H1 (cell line): ENCODE results near the gene GAS2L1. TPM values are rescaled to one million over a fixed set of nuclear protein-coding genes. Genes with fewer than 3 reads are reported as not detected.

Experiments used
- CTCF ChIA-PET: fragments of 300-600 bp; sonication (Branson Sonifier 250); formaldehyde crosslinking; loops from one replicate; lab custom pipeline; 2021; ENCODE audit not compliant: partially characterized antibody; lab: Charles Lee
- POLR2A ChIA-PET: fragments of 300-600 bp; sonication (Branson Sonifier 250); formaldehyde crosslinking; loops from one replicate; lab custom pipeline; 2021; ENCODE audit warnings: inconsistent platforms; ENCODE audit not compliant: partially characterized antibody; lab: Charles Lee
- DNase-seq, 2 experiments: peaks; one replicate each; pipeline versions ENCODE4 v3.0.0 to v3.0.0-alpha.2; 2010 to 2022; ENCODE audit warnings: low spot score in 2 of 2, low read depth in 1 of 2, mixed read lengths in 1 of 2
- FAIRE-seq: peaks from 2 replicates; lab custom pipeline; 2011; peaks lifted over from hg19 to GRCh38; lab: Jason Lieb, UNC
- H2AFZ ChIP-seq: 2 replicates; pipeline ENCODE4 v1.8.1; 2012; ENCODE audit warnings: low read length, inconsistent platforms
- H2AK5ac ChIP-seq: 2 replicates; pipeline ENCODE4 v1.6.1; 2013; ENCODE audit warnings: low read depth, low read length
- H2BK120ac ChIP-seq: replicated peaks from 2 replicates; pipeline ENCODE3; 2013; ENCODE audit warnings: low read depth, low read length, inconsistent platforms
- H2BK12ac ChIP-seq: 2 replicates; pipeline ENCODE4 v1.6.1; 2013; ENCODE audit warnings: low read depth, low read length
- H2BK15ac ChIP-seq: 2 replicates; pipeline ENCODE4 v1.6.1; 2013; ENCODE audit warnings: low read length
- H2BK20ac ChIP-seq: 2 replicates; pipeline ENCODE4 v1.6.1; 2013; ENCODE audit warnings: low read length
- H2BK5ac ChIP-seq: 2 replicates; pipeline ENCODE4 v1.6.1; 2013; ENCODE audit warnings: low read depth, low read length
- H3K14ac ChIP-seq: 2 replicates; pipeline ENCODE4 v1.6.1; 2013; ENCODE audit warnings: inconsistent platforms; ENCODE audit not compliant: insufficient read length
- H3K18ac ChIP-seq: 2 replicates; pipeline ENCODE4 v1.6.1; 2013; ENCODE audit warnings: low read length; ENCODE audit errors: extremely low read depth
- H3K23ac ChIP-seq: 2 replicates; pipeline ENCODE4 v1.6.1; 2013; ENCODE audit warnings: inconsistent platforms; ENCODE audit not compliant: insufficient read length
- H3K23me2 ChIP-seq: 2 replicates; pipeline ENCODE4 v1.6.1; 2013; ENCODE audit warnings: low read depth, low read length
- H3K27ac ChIP-seq: 2 replicates; pipeline ENCODE4 v1.6.1; 2011; ENCODE audit warnings: low read depth, low read length, inconsistent platforms
- H3K27me3 ChIP-seq, 4 experiments: replicated peaks in 1 of 4; 1 replicate in 1 of 4; 2 replicates in 3 of 4; pipeline versions ENCODE4 v1.6.1 to v1.8.1; 2011 to 2013; ENCODE audit warnings: low read length in 3 of 4, mild to moderate bottlenecking in 3 of 4, inconsistent platforms in 2 of 4, mixed read lengths in 2 of 4, moderate library complexity in 1 of 4; ENCODE audit not compliant: control insufficient read depth in 3 of 4, insufficient read depth in 3 of 4; ENCODE audit errors: extremely low read depth in 1 of 4
- H3K36me3 ChIP-seq, 4 experiments: 2 replicates each; pipeline versions ENCODE4 v1.6.1 to v1.8.1; 2011 to 2013; ENCODE audit warnings: mild to moderate bottlenecking in 4 of 4, low read length in 3 of 4, moderate library complexity in 2 of 4, control low read depth in 1 of 4, inconsistent platforms in 1 of 4; ENCODE audit not compliant: insufficient read depth in 4 of 4, control insufficient read depth in 2 of 4
- H3K4ac ChIP-seq: replicated peaks from 2 replicates; pipeline ENCODE3; 2013; ENCODE audit warnings: low read length, low read depth, mixed read lengths, inconsistent platforms; ENCODE audit not compliant: insufficient read length
- H3K4me1 ChIP-seq, 4 experiments: replicated peaks in 1 of 4; 1 replicate in 1 of 4; 2 replicates in 3 of 4; pipeline versions ENCODE4 v1.6.1 to v1.8.1; 2011 to 2013; ENCODE audit warnings: low read length in 3 of 4, inconsistent platforms in 2 of 4, mixed read lengths in 1 of 4; ENCODE audit not compliant: insufficient read depth in 4 of 4, control insufficient read depth in 3 of 4
- H3K4me2 ChIP-seq, 2 experiments: 2 replicates each; pipeline versions ENCODE4 v1.6.1 to v1.8.1; 2011 to 2013; ENCODE audit warnings: low read depth in 2 of 2, low read length in 2 of 2, control low read depth in 1 of 2, inconsistent platforms in 1 of 2, mild to moderate bottlenecking in 1 of 2; ENCODE audit not compliant: insufficient read depth in 1 of 2
- H3K4me3 ChIP-seq, 4 experiments: fragments of 200-600, 300-600 bp in 1 of 4; sonication (generic), shearing (Covaris generic), sonication (Bioruptor Twin) in 1 of 4; 2 replicates each; pipeline versions ENCODE4 v1.5.1 to v1.8.1; 2011 to 2016; ENCODE audit warnings: low read length in 4 of 4, low read depth in 3 of 4, control low read depth in 2 of 4, inconsistent platforms in 2 of 4, mild to moderate bottlenecking in 2 of 4, mixed read lengths in 1 of 4, moderate library complexity in 1 of 4; ENCODE audit not compliant: insufficient read depth in 2 of 4; ENCODE audit errors: extremely low read depth in 1 of 4
- H3K56ac ChIP-seq: replicated peaks from 2 replicates; pipeline ENCODE3; 2013; ENCODE audit warnings: low read depth, mild to moderate bottlenecking, mixed read lengths, low read length, inconsistent platforms; ENCODE audit not compliant: insufficient read length
- H3K79me1 ChIP-seq: 2 replicates; pipeline ENCODE4 v1.6.1; 2013; ENCODE audit warnings: low read depth, low read length, control low read depth
- H3K79me2 ChIP-seq, 2 experiments: 2 replicates each; pipeline versions ENCODE4 v1.6.1 to v1.8.1; 2012 to 2013; ENCODE audit warnings: low read length in 2 of 2, mild to moderate bottlenecking in 2 of 2, inconsistent platforms in 1 of 2; ENCODE audit not compliant: insufficient read depth in 2 of 2, control insufficient read depth in 1 of 2
- H3K9ac ChIP-seq, 4 experiments: replicated peaks in 1 of 4; 1 replicate in 1 of 4; 2 replicates in 3 of 4; pipeline versions ENCODE4 v1.6.1 to v1.8.1; 2011 to 2013; ENCODE audit warnings: low read depth in 3 of 4, low read length in 3 of 4, control low read depth in 2 of 4, mild to moderate bottlenecking in 2 of 4, moderate library complexity in 2 of 4, inconsistent platforms in 1 of 4; ENCODE audit errors: extremely low read depth in 1 of 4
- H3K9me3 ChIP-seq, 2 experiments: 2 replicates each; pipeline versions ENCODE4 v1.6.1 to v1.8.1; 2012 to 2013; ENCODE audit warnings: mild to moderate bottlenecking in 2 of 2, moderate library complexity in 2 of 2, control low read depth in 1 of 2, inconsistent platforms in 1 of 2, low read depth in 1 of 2, low read length in 1 of 2, mixed read lengths in 1 of 2; ENCODE audit not compliant: insufficient read depth in 2 of 2
- H4K20me1 ChIP-seq, 2 experiments: replicated peaks in 1 of 2; 2 replicates each; pipeline versions ENCODE3 to v1.8.1; 2011 to 2013; ENCODE audit warnings: inconsistent platforms in 2 of 2, low read length in 2 of 2, mild to moderate bottlenecking in 1 of 2; ENCODE audit not compliant: insufficient read depth in 2 of 2, control insufficient read depth in 1 of 2
- H4K5ac ChIP-seq: 2 replicates; pipeline ENCODE4 v1.6.1; 2013; ENCODE audit warnings: low read length, low read depth, mixed read lengths, inconsistent platforms; ENCODE audit not compliant: insufficient read length
- H4K8ac ChIP-seq: 2 replicates; pipeline ENCODE4 v1.8.0; 2013; ENCODE audit warnings: mild to moderate bottlenecking, moderate library complexity, low read length, inconsistent platforms; ENCODE audit not compliant: insufficient read depth; ENCODE audit errors: extremely low read depth
- H4K91ac ChIP-seq: replicated peaks from 2 replicates; pipeline ENCODE3; 2013; ENCODE audit warnings: low read length, mixed read lengths, inconsistent platforms; ENCODE audit not compliant: insufficient read length
- CEBPB ChIP-seq: IDR thresholded peaks from 2 replicates; pipeline ENCODE4 v1.6.1; 2012; ENCODE audit warnings: low read depth, low read length
- POLR2A ChIP-seq, 2 experiments: IDR thresholded peaks; 1 replicate in 1 of 2; 2 replicates in 1 of 2; pipeline ENCODE4 v1.6.1; 2011; ENCODE audit warnings: low read depth in 2 of 2, low read length in 2 of 2, mild to moderate bottlenecking in 2 of 2; ENCODE audit errors: control extremely low read depth in 1 of 2
- ZNF274 ChIP-seq: IDR thresholded peaks from 2 replicates; pipeline ENCODE4 v1.7.0; 2012; ENCODE audit warnings: low read length, borderline replicate concordance; ENCODE audit errors: extremely low read depth
- WGBS, 2 experiments: shearing (Covaris generic) in 1 of 2; methylation state at CpG; one replicate each; pipeline versions ENCODE4 v1.1.6 to v1.1.7; 2013 to 2015; ENCODE audit warnings: low lambda C conversion rate in 2 of 2, mixed read lengths in 2 of 2, inconsistent platforms in 1 of 2, low coverage in 1 of 2, missing lambda C conversion rate in 1 of 2; ENCODE audit not compliant: insufficient replicate concordance in 2 of 2, insufficient coverage in 1 of 2, insufficient read length in 1 of 2; ENCODE audit errors: extremely low coverage in 1 of 2, missing lambda C conversion rate in 1 of 2; 5-methylcytosine and 5-hydroxymethylcytosine counted together
- polyA plus RNA-seq, 7 experiments: library from polyadenylated mRNA; depleted of rRNA in 3 of 7; stranded (reverse) in 5 of 7; unstranded in 2 of 7; fragments of >200 nt in 5 of 7; fragments of 200-250 nt in 2 of 7; gene quantifications; 1 replicate in 5 of 7; 2 replicates in 1 of 7; 4 replicates in 1 of 7; pipeline versions ENCODE4 v1.2.1 to v1.2.3, GENCODE V29; 2011 to 2013; ENCODE audit warnings: missing spikeins in 2 of 7, mixed read lengths in 2 of 7
- total RNA-seq: library from RNA; stranded (reverse); fragmentation: NEBNext Ultra II Directional; extraction: Animal tissue kit (Norgen Biotek cat#: 25700); gene quantifications from 2 replicates; pipeline ENCODE4 v1.2.1, GENCODE V29; 2021

GAS2L1 gene
- total and polyA plus RNA-seq, 2 of the 8 experiments (the other 6 are each of a cell fraction or from before 2014, with no cell fraction given): 3.6 to 10.1 TPM

GRCh38 chr22:29330753-29331152 is 24.3 kb downstream of the GAS2L1 start:
- DNase-seq (no peak), FAIRE-seq (no peak)
- no peak overlapping the region for H3K14ac ChIP-seq
- peak overlapping the region; percentile 20; the same call in 1 of the 2 replicates for H2BK5ac ChIP-seq
- H3K23me2 ChIP-seq: no peaks in the 10 kb centered on the region
- no peaks in the 10 kb centered on the region for H3K79me1 ChIP-seq
- H4K91ac ChIP-seq: no peak overlapping the region
- H3K4me3 ChIP-seq: no peak overlapping the region
- H2AFZ ChIP-seq: no peak overlapping the region
- no peak overlapping the region for H3K27ac ChIP-seq
- H3K9me3 ChIP-seq: no peaks in the 10 kb centered on the region
- H3K79me2 ChIP-seq: no peaks in the 10 kb centered on the region
- H3K4me2 ChIP-seq: no peak overlapping the region
- no peak overlapping the region for H3K56ac ChIP-seq
- no peak overlapping the region; the same call in 1 of the 2 replicates for H4K8ac ChIP-seq
- H3K18ac ChIP-seq: no peak overlapping the region; the same call in 1 of the 2 replicates
- H3K4me1 ChIP-seq: no peaks in the 10 kb centered on the region; a peak in 1 of 7 replicates
- H3K36me3 ChIP-seq: peaks cover 4 to 13% (median 11%) of the 10 kb centered on the region in 4 experiments; a peak in 7 of 8 replicates
- no peak overlapping the region for H2BK12ac ChIP-seq
- WGBS, 2 experiments: 86% methylated on average over 9 of the region's 9 CpGs; no CpG with 5 or more reads in 1 of the 2 experiments
- no peak overlapping the region for H3K9ac ChIP-seq
- no peak overlapping the region for H4K5ac ChIP-seq
- H3K23ac ChIP-seq: no peak overlapping the region
- no peaks in the 10 kb centered on the region for H3K27me3 ChIP-seq
- no peak overlapping the region for H3K4ac ChIP-seq
- H4K20me1 ChIP-seq: peaks cover 3 to 6% of the 10 kb centered on the region in 2 experiments
- H2AK5ac ChIP-seq: no peak overlapping the region
- H2BK15ac ChIP-seq: no peak overlapping the region
- ChIA-PET CTCF (interaction anchor here (1.2 kb wide), 2 partner anchors 20 to 23 kb away, joined by 3 to 4 read pairs; no protein-coding TSS in a partner anchor), POLR2A (interaction anchor here (1.2 kb wide), 1 partner anchor 46 kb away, joined by 3 read pairs; no protein-coding TSS in a partner anchor)
- no peak overlapping the region for H2BK20ac ChIP-seq
- no peak overlapping the region for H2BK120ac ChIP-seq
- no peak for TF ChIP-seq ZNF274
- TF ChIP-seq POLR2A (IDR thresholded peaks at IDR 0.05; ENCODE audit: control extremely low read depth in 1 of 2, low read depth in 2 of 2, low read length in 2 of 2): no peak
- TF ChIP-seq CEBPB: no peak
